ENCODE measurements around the gene TEKT3. TPM values are rescaled to one million over a fixed set of nuclear protein-coding genes. Genes with fewer than 3 reads are reported as not detected.

TEKT3 gene
- total and polyA plus RNA-seq, 2 donors (not counting 3 experiments of a cell fraction or from before 2014, with no cell fraction given): 0.28 TPM; not detected in 1

GRCh38 chr17:15265131-15265530, 76.3 kb downstream of the TEKT3 start, which contains the start of gene PMP22:
TSS of gene PMP22 (minus strand) at chr17:15265326. CDS start at chr17:15260727, 4,599 bp downstream.
- peaks cover 6% of the 10 kb centered on the region for H3K79me2 ChIP-seq (ENCODE audit: control insufficient read depth, insufficient read depth, low read length)
- intact Hi-C loops (cut with micrococcal nuclease) (no loop called here), dilution Hi-C loops (cut with MboI; ENCODE audit: extremely low pct_ligation_motif_present, low sequenced_read_pairs) (no loop called here)
- H4K20me1 ChIP-seq (replicated peaks; ENCODE audit: control insufficient read depth, extremely low read depth, insufficient read depth, low read length): no peaks in the 10 kb centered on the region
- peaks cover 10% of the 10 kb centered on the region for H3K4me1 ChIP-seq (ENCODE audit: control insufficient read depth, extremely low read depth, insufficient read depth, low read length)
- ChIA-PET POLR2A (no interaction called here), CTCF (interaction anchor here (11.6 kb wide), 1 partner anchor 236 kb away, joined by 410 read pairs; no protein-coding TSS in a partner anchor)
- no peak within 1 kb of the TSS for H3K27ac ChIP-seq (ENCODE audit: insufficient read depth, low read depth, low read length)
- H3K9me3 ChIP-seq (replicated peaks; ENCODE audit: control insufficient read depth, insufficient read depth, low read length): no peaks in the 10 kb centered on the region
- H2AFZ ChIP-seq (ENCODE audit: low read depth, low read length): no peak within 1 kb of the TSS
- no peaks in the 10 kb centered on the region for H3K9me1 ChIP-seq (replicated peaks; ENCODE audit: control insufficient read depth, extremely low read depth, insufficient read depth, low read length)
- no peaks in the 10 kb centered on the region for H3K36me3 ChIP-seq (ENCODE audit: control insufficient read depth in 2 of 2, extremely low read depth in 1 of 2, insufficient read depth in 2 of 2, low read length in 2 of 2)
- TF ChIP-seq, protein P1, sequence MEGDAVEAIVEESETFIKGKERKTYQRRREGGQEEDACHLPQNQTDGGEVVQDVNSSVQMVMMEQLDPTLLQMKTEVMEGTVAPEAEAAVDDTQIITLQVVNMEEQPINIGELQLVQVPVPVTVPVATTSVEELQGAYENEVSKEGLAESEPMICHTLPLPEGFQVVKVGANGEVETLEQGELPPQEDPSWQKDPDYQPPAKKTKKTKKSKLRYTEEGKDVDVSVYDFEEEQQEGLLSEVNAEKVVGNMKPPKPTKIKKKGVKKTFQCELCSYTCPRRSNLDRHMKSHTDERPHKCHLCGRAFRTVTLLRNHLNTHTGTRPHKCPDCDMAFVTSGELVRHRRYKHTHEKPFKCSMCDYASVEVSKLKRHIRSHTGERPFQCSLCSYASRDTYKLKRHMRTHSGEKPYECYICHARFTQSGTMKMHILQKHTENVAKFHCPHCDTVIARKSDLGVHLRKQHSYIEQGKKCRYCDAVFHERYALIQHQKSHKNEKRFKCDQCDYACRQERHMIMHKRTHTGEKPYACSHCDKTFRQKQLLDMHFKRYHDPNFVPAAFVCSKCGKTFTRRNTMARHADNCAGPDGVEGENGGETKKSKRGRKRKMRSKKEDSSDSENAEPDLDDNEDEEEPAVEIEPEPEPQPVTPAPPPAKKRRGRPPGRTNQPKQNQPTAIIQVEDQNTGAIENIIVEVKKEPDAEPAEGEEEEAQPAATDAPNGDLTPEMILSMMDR (IDR thresholded peaks at IDR 0.05; ENCODE audit: extremely low read depth in 1 of 2, insufficient read depth in 1 of 2, low read depth in 1 of 2, low read length in 2 of 2): no peak
- TF ChIP-seq FOS (IDR thresholded peaks at IDR 0.05; ENCODE audit: borderline replicate concordance, insufficient read depth, low read length): no peak
- TF ChIP-seq EZH2 (IDR thresholded peaks at IDR 0.05; ENCODE audit: borderline replicate concordance, low read depth, low read length, severe bottlenecking): no peak
- no peak for TF ChIP-seq GATA2 (IDR thresholded peaks at IDR 0.05; ENCODE audit: insufficient read depth, insufficient read length, low read depth, low read length)
- TF ChIP-seq JUN (IDR thresholded peaks at IDR 0.05; ENCODE audit: borderline replicate concordance, insufficient read depth, insufficient read length, low read depth): no peak
- TF ChIP-seq POLR2AphosphoS5 (IDR thresholded peaks at IDR 0.05; ENCODE audit: insufficient read depth, low read depth, low read length): no peak
- TF ChIP-seq POLR2A (IDR thresholded peaks at IDR 0.05; ENCODE audit: low read depth, low read length): no peak
- H3K4me3 ChIP-seq (replicated peaks in 1 of 3; ENCODE audit: insufficient read depth in 1 of 3, low read depth in 1 of 3, low read length in 3 of 3): no peak within 1 kb of the TSS
- no peak within 1 kb of the TSS for H3K4me2 ChIP-seq (ENCODE audit: insufficient read depth, low read length)
- peaks cover 0 to 12% of the 10 kb centered on the region in 2 experiments for H3K27me3 ChIP-seq (ENCODE audit: control insufficient read depth in 2 of 2, insufficient read depth in 2 of 2, low read length in 2 of 2)
- H3K9ac ChIP-seq (replicated peaks; ENCODE audit: extremely low read depth, insufficient read depth, low read length): no peak within 1 kb of the TSS
- no peak for FAIRE-seq
- BruUV-seq (replicated peaks): no TSS peak
- DNase-seq (ENCODE audit: low read depth, low spot score): no peak
